CMK (cell line): ENCODE measurements around the gene MAML2.

Experiments used
- DNase-seq: peaks from one replicate; pipeline ENCODE4 v3.0.0-alpha.2; 2010; ENCODE audit warnings: low read depth

MAML2 gene

DNA sequence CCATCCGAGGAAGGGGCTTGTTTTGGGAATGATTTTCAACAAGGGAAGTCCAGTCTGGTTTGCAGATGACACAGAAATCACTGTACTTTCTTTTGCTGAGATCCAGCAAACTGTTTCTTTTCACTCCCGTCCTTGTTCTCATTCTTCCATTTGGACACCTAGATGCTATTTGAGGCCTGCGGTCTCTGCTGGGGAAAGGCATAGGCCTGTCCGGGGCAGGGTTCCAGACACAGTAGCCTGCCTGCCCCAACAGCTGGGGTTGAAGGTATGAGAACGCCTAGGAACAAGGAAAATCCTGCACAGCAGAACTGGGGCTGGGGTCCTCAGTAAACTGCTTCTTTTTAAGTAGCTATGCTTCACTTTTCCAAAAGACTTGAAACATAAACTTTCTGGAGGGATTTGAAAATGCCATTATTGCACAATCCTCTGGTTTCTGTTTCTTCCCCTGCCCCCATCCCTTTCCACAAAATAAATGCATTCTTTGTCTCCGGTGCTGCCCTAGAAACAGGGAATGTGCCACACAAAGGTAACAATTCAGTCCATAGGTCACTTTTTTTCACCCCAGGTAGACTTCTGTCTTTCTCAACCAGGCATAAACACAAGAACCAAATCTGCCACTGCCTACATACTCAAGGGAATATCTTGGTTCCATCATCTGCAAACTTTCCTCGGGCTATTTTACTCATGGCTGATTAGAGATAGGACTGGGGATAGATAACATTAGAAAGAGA lies 244.3 kb downstream of the MAML2 start:
- DNase-seq, result no peak

GRCh38 chr11:96097844-96098421 lies 245.1 kb downstream of the MAML2 start:
- no peak for DNase-seq

DNA sequence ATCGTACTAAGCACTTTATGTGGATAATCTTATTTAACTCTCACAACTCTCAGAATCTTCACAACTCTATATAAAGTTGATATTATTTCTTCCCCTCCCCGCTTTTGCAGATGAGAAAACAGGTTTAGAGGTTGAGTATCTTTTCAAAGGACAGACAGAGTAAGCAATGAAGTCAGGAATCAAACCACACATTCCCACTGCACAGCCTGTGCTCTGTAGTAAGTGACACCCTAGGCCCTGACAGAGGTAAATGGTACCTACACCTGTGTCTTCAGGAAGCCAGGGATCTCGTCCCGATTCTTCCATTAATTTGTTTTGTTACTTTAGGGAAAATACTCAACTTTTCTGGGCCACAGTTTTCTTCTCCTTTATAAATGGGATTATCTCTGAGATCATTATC lies 246.6 kb downstream of the MAML2 start:
- DNase-seq, result no peak

DNA sequence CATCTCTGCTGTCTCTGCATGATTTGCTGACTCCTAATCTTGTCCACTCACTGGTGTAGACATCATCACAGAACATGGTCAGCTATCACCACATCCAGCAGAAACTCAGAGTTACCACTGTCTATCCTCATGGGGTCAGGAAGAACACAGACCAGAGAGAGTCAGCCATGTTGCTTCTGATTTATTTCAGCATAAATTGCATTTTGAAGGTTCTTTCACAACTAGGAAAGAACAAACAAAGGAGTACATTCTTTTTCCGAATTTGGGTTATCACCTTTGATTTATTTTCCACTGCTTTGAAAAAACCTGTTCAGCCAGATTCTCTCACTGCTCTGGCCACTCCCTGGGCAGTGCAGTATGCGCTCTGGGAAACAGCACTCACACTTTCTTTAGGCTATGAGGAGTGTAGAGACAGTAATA lies 247.1 kb downstream of the MAML2 start:
- DNase-seq, result no peak

DNA sequence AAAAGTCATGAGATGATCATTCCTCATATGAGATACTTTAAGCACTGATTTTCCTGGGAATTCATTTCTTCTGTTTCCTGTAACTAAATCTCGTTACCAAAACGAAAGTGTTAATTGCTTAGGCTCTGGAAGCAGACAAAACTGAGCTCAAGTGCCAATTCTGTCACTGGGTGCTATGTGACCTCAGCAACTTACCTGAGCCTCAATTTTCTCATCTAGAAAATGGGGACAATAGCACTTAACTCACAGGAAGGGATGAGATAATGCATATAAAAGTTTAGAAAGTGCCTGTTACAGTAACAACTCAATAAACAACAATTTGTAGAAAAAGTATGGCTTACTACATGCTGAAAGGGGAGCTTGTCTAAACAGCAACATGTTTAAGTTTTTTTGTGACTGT lies 248.8 kb downstream of the MAML2 start:
- DNase-seq, result no peak

- no peak for DNase-seq
Observed at GRCh38 chr11:96092511-96092910, 250.5 kb downstream of the MAML2 start.

DNA sequence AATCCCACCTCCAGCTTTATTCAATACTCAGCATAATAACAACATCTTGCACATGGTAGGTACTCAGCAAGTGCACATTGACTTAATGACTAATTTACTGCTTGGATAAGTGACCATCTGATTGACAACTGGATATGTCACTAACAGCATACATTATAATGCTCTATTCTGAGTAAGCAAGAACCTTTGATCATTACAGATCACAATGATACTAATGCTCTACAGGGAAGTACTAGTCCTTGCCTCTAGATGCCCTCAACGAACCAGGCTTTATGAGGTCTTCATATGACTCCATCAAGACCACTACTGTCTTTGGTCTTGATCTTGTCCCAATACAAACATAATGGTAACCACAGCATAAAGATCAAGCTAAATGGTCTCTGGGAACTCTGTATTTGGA lies 251.5 kb downstream of the MAML2 start:
- DNase-seq, result no peak

DNA sequence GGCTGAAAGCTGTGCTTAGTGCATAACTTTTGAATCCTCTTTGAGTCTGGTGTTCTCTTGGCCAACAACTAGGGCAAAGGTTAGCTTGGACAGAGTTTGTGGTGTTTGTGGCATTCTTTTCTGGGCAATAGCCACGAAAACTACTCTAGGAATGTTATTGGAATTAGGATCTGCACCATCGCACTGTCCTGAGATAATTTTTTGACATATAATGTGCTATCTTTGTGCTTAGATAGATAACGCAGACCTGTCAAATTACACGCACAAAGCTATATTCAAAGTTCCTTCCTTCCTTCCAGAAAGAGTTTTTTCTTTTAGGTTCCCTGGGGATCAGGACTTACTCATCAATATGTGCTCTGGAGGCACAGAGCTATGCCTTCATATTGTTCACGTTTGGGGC lies 252.3 kb downstream of the MAML2 start:
- no peak for DNase-seq

DNA sequence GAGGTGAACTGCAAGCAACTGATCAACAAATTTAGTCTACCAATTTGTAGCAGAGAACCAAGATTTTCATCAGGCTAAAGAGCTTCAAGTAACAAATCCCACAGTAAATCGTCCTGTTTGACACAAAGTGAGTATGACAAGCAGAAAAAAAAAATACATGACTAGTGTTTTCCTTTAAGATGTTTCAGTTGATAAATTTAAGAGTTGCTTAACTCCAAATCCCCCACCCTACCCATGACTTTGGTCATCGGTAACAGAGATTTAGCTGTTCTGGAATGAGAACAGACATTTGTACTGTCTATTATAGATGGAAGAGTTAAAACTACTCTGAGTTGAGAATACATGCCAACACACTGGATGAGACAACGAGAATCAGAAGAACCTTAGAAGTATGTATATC lies 254.1 kb downstream of the MAML2 start:
- no peak for DNase-seq

GRCh38 chr11:96086111-96086510 lies 256.9 kb downstream of the MAML2 start:
- DNase-seq, result no peak

DNA sequence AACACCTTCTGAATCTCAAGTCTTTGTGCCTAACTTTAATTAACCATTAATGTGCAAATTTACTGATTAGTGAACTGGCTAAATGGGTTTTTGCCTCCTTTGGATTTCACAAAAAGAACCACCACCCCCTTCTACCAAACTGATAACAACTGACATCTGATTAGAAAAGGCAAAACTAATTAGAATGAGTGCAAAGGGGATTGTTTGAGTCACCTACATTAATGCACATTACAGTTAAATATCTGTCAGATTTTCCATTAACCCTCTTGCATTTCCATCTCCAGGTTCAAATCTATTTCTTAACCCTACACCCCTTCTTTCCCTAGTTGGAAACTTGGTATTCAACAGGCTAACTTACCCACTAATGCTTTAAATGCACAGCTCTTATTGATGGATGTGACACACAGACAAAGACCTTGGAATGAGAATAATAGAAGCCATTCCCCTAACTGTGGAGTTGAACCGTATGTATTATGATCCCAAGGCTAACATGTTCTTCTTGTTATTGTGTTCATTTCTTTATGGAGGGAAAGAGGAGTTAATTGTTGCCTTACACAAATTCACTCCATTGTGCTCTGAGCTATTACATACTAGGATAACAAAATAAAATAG lies 257.6 kb downstream of the MAML2 start:
- DNase-seq, result no peak

DNA sequence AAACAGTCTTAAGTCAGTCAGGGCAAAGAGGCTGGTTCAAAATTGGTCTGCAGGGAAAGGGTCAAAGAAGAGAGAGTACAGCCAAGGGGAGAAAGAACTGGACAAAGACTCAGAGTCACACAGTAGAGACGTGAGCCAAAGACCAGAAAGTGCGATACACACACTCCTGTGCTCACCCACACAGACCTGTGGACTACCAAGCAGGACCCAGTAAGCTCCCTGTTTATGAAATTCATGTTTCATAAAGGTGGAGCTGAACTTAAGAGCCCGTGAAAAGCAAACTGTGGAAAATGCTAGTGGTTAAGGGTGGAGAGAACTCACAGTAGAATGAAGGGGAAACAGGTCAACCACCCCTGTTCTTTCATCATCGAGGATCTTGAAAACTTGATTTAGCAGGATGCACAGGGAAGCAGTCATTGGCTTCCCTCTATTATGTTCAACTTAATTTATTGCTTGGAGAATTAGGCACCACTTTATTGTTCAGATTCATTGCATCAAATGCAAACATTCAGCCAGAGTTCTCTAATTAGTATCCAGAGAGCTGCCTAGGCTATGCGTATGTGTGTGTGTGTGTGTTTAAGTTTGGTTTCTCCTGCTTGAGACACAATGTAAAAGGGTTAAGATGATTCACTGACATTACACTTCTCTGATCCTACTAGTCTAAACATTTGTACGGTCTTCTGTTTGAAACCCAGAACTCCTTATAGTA lies 258.2 kb downstream of the MAML2 start:
- no peak for DNase-seq

DNA sequence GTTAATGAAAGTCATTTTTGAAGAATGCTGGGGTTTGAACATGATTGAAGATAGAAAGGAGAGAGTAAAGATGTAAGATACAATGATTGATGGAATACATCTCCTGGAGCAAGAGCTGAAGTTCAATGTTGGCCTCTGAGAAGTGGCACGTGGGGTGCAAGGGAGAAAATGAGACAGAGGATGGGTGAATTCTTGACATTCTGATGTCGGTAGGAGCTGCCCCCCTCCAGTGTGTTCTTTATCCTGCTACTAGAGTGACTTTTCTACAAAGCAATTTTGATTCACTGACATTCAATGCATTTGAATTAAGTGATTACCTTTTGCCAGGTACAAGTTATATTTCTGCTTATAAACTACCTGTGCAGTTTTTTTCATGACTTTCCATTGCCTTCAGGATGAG lies 260.1 kb downstream of the MAML2 start:
- no peak for DNase-seq

GRCh38 chr11:96082002-96082899 lies 260.7 kb downstream of the MAML2 start:
- DNase-seq, result no peak

GRCh38 chr11:96081561-96081960 lies 261.4 kb downstream of the MAML2 start:
- DNase-seq, result no peak

- DNase-seq, result no peak
Observed at GRCh38 chr11:96079691-96080090, 263.3 kb downstream of the MAML2 start.

DNA sequence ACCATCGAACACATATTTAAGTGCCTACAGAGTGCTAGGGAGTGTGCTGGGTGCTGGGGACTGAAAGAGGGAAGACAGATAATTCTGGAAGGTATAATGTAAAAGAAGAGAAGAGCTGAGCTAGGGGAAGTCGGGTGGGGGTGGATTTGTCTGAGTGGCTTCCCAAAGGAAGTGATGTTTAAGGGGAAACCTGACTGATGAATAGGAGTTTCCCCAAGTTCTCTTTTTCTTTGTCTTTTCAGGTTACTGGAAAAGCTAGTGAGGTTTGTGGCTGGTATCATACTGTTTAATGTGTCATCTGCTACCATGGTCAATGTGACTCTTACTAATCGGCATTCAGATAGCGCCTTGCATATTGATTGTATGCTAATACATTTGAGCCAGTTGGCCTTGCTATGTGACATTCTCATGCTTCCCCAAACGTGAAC lies 267.4 kb downstream of the MAML2 start:
- no peak for DNase-seq

DNA sequence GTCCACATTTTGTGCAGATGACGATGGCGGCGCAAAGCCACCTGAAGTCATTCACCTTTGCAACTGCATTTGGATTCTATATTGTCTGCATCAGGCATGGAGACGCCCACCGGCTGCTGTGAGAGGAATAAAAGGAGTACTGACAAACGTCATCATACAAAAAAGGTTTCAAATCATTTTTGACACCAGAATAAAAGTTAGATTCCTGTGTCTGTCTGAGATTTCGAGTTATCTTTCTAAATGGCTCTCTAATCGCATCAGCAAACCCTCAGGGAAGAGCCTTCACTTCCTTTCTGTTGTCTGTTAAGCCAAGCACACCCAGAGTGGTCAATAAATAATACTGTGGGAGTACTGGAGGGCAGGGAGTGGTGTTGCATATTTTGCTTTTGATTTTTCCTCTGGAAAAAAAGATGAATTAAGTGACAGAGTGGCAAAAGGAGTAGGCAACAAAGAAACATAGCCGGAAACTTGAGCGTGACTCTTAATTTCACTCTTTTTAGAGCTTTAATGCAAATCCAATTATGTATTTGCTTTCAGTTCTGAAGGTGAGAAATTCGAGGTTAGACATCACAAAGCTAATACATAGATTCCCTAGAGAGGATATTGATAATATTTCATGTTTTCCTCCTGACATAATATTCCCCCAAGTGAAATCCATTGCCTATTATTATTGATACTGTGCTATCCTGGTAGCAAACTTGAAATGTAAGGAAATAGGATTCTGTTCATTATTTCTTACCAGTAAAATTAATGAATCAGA lies 268.3 kb downstream of the MAML2 start:
- DNase-seq, result no peak

- no peak for DNase-seq
Observed at GRCh38 chr11:96073536-96073935, 269.5 kb downstream of the MAML2 start.

- no peak for DNase-seq
Observed at GRCh38 chr11:96072592-96072991, 270.4 kb downstream of the MAML2 start.

DNA sequence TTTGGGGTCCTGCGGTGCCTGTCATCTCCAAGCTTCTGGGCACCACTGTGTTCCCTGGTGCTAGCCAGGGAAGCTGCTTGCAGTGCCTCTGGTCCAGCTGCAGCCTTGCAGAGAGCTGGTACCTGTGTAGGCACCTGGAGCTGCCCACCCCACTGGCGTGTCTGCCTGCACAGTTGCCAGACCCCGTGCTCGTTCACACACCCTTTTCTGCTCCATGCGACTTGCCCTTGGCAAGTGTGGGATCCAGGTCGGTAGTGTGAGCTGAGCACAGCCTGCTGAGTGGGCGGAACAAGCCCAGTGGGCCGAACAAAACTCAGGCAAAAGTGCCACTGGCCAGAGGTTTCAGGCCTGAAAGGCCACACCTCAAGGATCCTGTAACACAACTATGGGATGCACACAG lies 272.5 kb downstream of the MAML2 start:
- no peak for DNase-seq
